ENCODE data around the gene DPEP2.
"Not testable (repeated sequence)": the region's sequence is repeated elsewhere in the genome, so short reads cannot be mapped to it uniquely, and the experiment has no call there.

Gene DPEP2

DNA sequence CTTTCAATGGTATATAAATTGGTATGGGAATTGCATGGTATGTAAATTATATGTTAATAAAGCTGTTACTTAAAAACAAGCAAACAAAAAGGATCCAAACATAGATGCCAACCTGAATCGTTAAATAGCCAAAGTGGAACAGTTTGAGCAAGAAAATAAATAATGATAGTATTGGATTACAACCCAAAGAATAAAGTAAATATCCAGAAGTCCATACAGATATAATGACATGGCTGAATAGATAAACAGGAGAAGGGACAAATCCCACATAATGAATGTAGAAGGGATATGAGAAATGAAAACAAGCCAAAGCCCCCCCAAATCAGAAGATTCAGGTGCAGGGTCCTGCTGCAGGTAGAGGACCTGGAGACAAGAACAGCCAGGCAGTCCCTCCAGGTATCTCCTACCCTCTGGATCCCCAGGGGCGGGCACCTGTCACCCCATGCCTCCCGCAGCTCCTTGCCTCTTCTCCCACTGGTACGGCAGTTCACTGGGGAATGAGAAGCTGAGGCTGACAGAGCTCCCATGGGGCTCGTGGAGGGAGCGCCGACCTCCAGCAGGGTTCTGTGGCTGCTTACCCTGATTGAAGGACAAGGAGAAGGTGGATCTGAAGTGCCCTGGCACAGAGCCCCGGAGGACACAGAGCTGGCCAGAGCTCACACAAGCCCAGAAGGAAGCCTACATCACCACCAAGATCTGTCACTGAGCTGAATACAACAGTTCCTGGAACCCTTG is 45.5 kb downstream of the DPEP2 start:
- DNase-seq: no peak

DNA sequence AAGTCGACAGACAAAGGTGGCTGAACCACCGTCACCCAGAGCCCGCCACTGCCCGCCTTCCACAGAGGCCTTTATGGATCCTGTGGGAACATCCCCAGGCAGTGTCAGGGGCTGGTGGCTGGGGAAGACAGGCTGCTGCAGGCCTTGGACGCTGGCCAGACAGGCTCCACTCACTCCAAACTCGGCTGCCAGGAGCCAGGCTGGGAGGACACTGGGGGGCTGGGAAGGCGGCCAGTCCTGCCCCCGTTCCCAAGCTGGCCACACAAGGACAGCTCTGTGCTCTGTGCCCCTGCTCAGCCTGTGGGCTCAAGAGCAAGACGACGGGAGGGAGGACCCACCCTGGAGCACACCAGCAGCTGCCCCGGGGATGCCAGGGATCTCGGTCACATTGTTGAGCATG is 47.8 kb downstream of the DPEP2 start:
- no peak for DNase-seq

DNA sequence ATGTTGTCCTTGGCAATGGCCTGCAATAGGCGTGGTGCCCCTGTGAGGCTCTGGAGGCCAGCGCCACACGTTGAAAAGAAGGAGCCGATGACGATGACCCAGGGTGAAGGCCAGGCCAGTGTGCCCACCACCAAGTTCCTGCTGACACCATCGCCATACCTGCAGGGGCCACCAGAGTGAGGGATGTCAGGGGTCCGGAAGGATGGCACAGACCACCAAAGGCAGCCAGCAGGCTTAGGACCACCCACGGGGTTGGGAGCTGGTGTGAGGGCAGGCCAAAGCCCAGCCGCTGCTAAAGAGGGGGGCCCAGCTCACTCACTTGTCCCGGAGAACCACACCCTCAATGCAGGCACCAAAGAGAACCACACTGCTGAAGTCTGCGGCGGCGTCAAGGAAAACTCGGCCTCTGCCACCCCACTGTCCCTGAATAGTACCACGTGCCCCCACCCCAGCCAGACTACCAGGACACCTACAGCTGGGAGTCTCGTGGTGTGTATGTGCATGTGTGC is 48.9 kb downstream of the DPEP2 start:
- no peak for DNase-seq

DNA sequence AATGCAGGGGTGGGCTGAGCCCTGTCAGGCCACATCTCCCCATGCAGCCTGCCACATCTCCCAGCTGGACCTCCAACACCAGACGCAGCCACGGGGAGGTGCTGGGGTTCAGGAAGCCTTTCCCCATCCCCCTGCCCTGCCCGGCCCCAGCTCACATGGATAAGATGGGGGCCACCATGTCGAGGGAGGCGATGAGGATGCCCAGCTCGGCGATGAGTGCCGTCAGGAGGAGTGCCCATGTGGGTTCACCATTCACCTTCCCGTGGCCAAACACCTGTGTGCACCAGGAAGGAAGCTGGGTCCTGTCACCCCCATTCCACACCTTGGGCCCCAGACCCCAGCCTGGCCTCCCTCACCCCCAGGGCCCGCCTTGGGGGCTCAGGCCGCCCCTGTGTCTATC is 49.6 kb downstream of the DPEP2 start:
- DNase-seq: no peak

DNA sequence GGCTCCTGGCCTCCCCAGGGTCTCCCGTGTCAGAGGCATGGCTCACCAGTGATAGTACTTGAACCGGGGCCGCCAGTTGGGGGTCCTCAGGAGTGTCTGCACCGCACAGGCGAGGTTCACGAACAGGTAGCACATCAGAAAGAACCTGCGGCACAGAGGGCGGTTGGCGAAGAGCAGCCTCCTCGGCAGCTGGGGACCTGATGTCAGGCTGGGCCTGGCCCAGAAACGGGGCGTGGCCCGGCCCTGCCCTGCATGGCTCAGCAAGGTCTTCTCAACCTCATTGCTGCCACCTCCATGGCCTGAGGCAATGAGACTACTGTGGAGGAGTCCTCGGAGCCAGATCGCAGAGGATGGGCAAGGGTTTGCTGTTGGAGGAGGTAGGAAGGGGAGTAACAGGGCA is 51.3 kb downstream of the DPEP2 start:
- DNase-seq: no peak

DNA sequence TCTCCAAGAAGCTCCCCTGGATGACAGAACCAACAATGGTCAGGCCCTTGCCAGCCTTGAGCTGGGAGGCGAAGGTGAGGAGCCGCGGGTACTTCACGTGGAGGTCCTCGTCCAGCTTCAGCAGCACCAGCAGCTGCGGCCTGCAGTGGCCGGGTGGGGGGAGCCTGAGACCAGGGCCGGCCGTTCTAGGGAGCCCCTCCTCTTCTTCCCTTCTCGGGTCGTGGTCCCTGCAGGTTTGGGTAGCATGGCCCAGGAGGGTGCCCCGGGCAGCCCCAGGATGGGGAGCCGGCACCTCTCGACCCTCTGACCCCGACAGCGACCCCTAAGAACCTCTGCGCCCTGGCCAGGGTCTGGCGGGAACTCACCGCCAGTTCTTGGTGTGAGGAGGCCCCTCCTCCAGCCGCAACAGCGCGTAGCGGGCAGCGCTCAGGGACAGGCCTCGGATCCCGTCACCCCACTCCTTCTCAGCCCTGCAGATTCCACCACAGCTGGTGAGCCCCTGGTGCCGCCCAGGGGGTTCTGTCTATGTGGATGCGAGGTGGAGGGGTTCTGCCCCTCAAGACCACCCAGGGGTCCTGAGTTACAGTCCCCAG is 52.2 kb downstream of the DPEP2 start:
- DNase-seq: no peak

DNA sequence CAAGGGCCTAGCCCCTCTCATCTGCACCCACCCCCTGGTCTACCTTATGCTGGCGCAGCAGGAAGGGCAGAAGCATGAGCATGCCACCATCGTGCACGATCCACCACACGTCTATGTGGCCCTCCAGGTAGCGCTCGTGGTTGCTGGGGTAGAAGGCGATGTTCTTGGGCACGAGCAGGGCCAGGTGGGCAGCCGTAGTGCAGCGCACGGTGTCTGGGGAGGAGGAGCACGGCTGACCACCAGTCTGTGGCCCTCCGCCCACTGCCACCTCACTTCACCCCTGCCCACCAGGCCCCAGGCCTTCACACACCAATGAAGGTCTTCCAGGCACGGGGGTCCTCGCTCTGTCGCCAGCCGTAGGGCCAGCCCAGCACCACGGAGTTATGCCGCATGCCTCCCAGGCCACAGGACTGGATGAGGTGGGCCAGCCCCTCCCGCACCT is 53.1 kb downstream of the DPEP2 start:
- DNase-seq: no peak

DNA sequence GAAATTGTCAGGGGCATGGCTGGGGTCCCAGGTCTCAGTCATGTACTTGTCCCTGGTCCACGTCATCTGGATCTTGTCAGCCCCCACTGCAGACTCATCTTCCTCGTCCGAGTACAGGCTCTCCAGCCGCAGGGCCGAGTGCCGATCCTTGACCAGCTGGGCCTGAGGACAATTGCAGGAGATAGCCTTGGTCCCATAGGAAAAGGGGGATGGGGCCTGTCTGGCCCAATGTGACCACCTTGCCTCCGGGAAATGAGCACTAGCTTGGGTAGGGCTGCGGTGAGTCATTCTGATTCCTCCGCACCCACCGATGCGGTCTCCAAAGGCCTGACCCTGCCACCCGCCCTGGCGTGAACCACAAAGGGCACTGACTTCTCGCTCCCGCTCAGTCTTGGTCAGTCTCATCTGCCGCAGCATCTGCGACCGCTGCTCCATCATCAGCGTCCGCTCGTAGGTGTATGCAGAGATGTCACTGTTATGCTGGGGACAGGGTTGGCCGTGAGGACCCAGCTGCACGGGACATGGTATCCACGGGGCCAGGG is 53.8 kb downstream of the DPEP2 start:
- no peak for DNase-seq

DNA sequence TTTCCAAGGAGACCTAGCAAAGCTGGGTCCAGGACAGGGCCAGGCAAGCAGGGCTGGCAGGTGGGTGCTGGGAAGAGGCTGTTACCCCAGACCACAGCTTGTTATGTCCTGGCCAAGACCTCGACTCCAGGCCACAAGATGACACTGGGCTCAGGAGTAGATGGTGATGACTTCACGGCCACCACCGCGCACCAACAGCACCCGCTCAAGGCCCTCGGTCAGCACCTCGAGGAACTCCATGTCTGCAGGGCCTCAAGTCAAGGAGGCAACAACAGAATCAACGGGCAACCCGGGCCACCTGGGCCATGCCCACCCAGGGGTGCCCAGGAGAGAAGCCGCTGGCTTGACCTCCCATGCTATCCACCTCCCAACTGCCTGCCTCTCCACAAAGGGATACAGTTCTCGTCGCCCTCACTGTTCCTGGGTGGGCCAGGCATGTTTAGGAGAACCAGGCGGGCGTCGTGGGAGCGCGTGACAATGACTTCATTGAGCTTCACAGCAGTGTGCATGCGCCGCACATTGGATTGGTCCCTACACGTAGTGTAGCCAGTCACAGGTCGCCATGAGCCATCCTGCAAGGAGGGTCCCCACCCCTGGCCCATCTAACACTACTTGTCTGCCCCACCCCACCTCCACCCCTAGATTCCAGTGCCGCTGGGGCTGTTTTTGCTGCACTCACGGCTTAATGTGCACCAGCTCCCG is 54.4 kb downstream of the DPEP2 start:
- DNase-seq: no peak

DNA sequence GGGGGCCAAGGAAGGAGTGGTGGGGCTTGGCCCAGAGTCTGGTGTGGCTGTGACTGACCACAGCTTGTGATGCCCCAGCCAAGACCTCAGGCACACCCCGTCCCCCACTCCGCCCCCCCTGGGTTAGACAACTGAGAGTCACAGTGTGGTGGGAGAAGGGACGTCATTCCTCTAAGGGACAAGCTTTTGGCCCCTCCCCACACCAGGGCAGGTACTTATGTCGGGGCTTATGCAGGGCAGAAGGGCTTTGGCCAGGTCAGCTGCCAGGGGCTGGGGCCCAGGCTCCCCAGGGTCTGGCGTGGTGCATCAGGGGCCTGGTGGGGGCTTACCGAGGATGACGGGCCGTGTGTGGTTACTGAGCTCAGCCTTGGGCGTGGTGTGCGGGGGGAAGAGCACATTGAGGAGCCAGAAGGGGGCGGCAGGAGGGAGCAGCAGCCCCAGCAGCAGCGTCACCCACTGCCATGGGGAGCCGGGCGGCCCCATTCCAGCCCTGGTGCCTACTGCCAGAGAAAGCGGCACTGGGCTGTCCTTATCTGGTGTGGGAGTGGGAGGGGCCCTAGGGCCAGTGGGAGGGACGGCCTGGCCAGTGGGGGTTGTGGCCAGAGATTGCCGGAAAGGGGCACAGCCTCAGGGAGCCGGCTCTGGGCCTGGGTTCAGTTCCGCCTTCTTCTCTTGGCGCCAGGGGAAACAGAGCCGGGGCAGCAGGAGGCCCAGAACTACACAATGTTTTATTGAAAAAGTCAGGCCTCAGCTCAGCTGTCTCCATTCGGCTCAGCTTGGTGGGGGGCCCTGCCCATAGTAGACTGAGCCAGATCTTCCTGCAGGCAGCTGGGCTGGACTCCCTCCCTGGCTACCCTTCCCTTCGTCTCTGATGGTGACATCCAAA is 55.4 kb downstream of the DPEP2 start, which contains the start of gene LCAT:
Gene LCAT (minus strand): TSS at position 502 of the 886 bp plus-strand sequence. CDS start 19 bp downstream, at position 483.
- DNase-seq: no peak

DNA sequence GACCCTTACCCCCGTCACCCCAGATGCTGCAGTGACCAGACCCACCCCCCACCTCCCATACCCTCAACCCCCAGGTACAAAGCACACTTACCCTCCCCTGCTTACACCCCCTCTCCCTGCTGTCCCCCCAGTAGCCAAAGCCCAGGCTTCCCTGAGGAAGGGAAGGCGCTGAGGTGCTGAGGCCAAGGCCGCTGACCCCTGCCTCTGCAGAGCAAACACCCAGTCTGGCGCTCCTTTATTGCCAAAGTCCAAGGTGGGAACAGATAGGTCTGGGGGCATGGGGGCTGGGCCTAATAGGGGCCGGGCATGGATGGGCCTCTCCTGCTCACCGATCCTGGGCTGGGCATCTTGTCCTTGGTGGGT is 56.0 kb downstream of the DPEP2 start:
- no peak for DNase-seq

DNA sequence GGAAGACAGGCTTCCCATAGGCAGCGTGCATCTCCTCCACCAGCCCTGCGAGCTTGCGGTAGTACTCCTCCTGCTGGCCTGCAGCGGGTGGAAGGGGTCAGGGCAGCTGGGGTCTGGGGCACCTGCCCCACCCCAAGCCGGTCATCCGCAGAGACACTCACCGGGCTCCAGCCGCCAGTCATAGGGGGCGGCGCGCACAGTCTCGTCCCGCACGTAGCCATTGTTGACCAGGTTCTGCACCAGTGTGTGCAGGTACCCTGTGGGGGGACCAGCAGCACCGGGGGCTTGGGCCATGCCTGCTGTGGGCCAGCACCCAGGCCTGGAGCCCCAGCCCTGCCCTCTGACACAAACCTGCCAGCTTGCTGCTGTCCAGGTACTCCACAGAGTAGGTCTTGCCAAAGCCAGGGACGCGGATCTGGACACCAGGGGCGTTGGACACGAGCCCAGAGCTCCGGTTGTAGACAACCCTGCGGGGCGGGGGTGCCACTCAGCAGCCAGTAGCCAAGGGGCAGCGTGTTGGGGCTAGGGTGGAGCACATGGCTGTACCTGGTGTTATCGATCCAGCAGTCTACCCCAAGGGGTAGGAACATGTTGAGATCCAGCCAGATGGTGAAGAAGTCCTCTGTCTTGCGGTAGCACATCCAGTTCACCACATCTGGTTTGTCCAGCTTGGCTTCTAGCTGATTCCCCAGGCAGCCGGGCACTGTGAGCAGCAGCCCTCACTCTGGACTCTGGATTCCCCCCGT is 56.6 kb downstream of the DPEP2 start:
- no peak for DNase-seq

DNA sequence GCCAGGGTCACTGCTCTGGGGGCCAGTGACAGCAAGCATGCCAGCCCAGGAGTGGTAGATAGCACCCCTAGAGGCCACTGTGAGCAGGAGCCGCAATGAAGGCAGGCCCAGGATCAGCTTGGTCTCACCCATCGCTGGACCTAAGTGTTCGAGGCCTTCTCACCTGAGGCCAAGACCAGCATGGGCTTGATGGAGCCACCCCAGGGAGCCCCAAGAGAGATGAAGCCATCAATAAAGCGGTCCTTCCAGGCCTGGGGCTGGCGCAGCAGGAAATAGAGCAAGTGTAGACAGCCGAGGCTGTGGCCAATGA is 57.1 kb downstream of the DPEP2 start:
- DNase-seq: no peak

DNA sequence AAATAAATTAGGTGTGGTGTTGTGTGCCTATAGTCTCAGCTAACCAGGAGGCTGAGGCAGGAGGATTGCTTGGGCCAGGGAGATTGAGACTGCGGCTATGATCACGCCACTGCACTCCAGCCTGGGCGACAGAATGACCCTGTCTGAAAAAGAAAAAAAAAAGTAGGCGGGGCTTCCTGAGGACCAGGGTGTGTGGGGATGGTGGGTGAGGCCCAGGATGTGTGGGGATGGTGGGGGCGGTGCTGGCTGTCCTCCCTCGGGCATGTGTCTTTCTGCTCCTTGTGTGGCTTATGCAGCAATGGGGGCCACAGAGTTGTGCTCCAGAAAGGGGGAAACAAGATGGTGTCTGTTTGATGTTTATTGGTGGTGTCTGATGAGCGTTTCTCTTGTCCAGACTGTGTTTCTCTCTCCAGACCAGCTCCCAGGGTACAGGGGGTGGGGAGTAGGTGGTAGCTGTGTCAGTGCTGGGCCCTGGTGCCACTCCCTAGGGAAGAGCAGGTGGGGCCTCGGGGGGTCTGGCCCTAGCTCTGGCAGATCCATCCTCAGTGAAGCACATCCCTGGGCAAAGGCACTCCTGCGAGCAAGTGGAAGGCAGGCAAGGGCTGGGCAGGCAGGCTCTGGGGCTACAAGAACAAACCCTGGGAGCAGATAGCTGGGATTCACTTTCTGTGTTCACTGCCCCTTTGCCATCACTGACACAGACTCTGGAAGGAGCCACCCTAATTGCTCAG is 57.6 kb downstream of the DPEP2 start:
- DNase-seq: no peak

DNA sequence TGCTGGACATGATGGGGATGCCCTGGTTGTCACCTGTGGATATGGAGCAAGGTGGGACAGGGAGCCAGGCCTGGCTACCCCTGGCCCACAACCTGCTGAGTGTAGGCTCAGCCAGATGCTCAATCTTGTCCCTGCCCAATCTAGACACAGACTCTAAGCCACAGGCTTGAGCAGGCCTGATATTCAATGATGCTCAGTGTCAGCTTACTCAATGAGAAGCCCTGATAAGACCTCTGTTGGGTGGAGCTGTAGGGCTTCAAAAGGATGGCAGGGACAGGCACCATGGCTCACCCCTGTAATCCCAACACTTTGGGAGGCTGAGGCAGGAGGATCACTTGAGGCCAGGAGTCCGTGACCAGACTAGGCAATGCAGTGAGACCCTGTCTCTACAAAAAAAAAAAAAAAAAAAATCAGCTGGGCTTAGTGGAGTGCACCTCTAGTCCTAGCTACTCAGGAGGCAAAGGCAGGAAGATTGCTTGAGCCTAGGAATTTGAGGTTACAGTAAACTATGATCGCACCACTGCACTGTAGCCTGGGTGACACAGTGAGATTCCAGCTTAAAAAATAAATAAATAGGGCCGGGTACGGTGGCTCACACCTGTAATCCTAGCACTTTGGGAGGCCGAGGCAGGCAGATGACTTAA is 58.7 kb downstream of the DPEP2 start:
- DNase-seq: no peak

DNA sequence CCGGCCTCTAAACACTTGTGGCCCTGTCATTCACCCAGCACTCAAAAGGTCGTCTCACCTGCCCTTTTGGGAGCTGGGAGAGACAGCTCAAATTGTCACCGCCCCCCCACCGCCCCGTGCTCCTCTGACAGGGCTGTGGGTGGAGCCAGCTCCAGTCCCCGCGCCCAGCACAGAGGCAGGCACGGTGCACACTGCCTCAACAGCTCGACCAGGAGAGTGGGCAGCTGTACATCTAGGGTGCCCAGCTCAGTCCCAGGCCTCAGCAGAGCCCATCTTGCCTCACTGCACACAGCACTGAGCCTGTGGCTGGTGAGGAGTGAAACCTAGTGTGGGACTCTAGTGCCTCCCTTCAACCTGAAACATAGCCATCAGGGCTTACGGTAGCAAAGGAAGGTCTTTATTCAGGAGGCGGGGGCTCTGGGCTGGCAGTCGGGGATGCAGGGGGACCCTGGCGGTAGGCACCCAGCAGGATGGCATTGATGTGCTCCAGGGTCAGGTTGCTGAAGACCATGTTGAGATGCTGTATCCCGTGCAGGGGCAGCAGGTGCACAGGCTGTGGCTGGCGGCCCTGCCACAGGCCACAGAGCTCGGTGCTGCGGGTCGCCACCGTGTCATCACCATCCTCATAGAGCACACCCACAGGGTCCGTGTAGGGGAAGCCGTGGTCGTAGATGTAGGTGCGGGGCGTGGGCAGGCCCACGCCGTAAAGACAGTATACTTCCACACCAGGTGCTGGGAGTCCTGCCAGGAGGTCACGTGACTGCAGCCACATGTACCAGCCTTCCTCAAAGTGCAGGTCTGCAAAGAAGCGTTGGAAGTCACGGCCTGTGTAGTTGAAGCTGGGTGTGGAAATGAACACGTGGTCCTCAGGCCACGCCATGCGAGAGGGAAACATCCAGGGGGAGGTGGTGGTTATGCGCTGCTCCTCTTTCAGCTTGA is 59.5 kb downstream of the DPEP2 start:
- no peak for DNase-seq

DNA sequence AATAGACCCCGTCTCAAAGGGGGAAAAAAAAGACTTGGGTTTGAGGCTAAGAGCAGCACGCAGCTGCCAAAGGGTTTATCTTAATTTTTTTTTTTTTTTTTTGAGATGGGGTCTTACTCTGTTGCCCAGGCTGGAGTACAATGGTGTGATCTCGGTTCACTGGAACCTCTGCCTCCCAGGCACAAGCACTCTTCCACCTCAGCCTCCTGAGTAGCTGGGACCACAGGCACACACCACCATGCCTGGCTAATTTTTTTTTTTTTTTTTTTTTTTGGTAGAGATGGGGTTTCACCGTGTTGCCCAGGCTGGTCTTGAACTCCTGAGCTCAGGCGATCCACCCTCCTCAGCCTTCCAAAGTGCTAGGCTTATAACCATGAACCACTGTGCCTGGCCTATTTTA is 61.6 kb downstream of the DPEP2 start:
- not testable (repeated sequence) for DNase-seq
